Ramos (cell line): Measurements from ENCODE around the gene LRRTM2.

ENCODE experiments used
- in situ Hi-C: fragments of 300-500 bp; cut with MboI; formaldehyde crosslinking; loops from one replicate; pipeline ENCODE4 v1.14.3; 2022; ENCODE audit warnings: low sequenced_read_pairs; ENCODE audit not compliant: unreplicated experiment

The LRRTM2 gene

GRCh38 chr5:138884554-138884953 lies 9.4 kb upstream of the LRRTM2 start:
- in situ Hi-C loops = no loop called here

- in situ Hi-C loops = no loop called here
Measured at GRCh38 chr5:138884094-138884493, 9.0 kb upstream of the LRRTM2 start.

GRCh38 chr5:138883211-138883610 lies 8.1 kb upstream of the LRRTM2 start:
- in situ Hi-C loops = no loop called here

- in situ Hi-C loops = no loop called here
Measured at GRCh38 chr5:138878437-138879235, 3.5 kb upstream of the LRRTM2 start.

- in situ Hi-C loops = no loop called here
Measured at GRCh38 chr5:138876811-138877210, 1.7 kb upstream of the LRRTM2 start.

- in situ Hi-C loops = no loop called here
Measured at GRCh38 chr5:138875946-138876345, 811 bp upstream of the LRRTM2 start.

GRCh38 chr5:138875552-138875875 lies 379 bp upstream of the LRRTM2 start:
- in situ Hi-C loops = no loop called here

GRCh38 chr5:138874241-138874640 lies 894 bp downstream of the LRRTM2 start:
- in situ Hi-C loops = no loop called here

- in situ Hi-C loops = no loop called here
Measured at GRCh38 chr5:138873466-138874221, 1.5 kb downstream of the LRRTM2 start.

- in situ Hi-C loops = no loop called here
Measured at GRCh38 chr5:138872841-138873465, 2.2 kb downstream of the LRRTM2 start.

GRCh38 chr5:138870611-138871010 lies 4.5 kb downstream of the LRRTM2 start:
- in situ Hi-C loops = no loop called here

GRCh38 chr5:138869763-138870500 lies 5.2 kb downstream of the LRRTM2 start:
- in situ Hi-C loops = no loop called here

GRCh38 chr5:138869038-138869437 lies 6.1 kb downstream of the LRRTM2 start:
- in situ Hi-C loops = no loop called here

- in situ Hi-C loops = no loop called here
Measured at GRCh38 chr5:138867011-138867410, 8.1 kb downstream of the LRRTM2 start.

GRCh38 chr5:138853132-138853531 lies 22.0 kb downstream of the LRRTM2 start:
- in situ Hi-C loops = no loop called here

GRCh38 chr5:138850865-138851435 lies 24.2 kb downstream of the LRRTM2 start:
- in situ Hi-C loops = no loop called here

- in situ Hi-C loops = no loop called here
Measured at GRCh38 chr5:138849882-138850281, 25.3 kb downstream of the LRRTM2 start.

- in situ Hi-C loops = no loop called here
Measured at GRCh38 chr5:138849439-138849838, 25.7 kb downstream of the LRRTM2 start.

- in situ Hi-C loops = no loop called here
Measured at GRCh38 chr5:138844812-138845513, 30.2 kb downstream of the LRRTM2 start.

GRCh38 chr5:138844125-138844461 lies 31.0 kb downstream of the LRRTM2 start:
- in situ Hi-C loops = no loop called here
